Activated T-cell treated with anti-CD3 and anti-CD28 coated beads, Interleukin-2, amount 50 U/mL, for 24 hours (primary cell): ENCODE results near the gene CRNN.

Experiments
- DNase-seq: peaks from one replicate; pipeline ENCODE4 v3.0.0-alpha.2; 2020
- H3K27ac Mint-ChIP-seq: 2 replicates; pipeline ENCODE4 v1.8.0; 2020; ENCODE audit warnings: mild to moderate bottlenecking, mixed read lengths
- H3K27me3 Mint-ChIP-seq: 2 replicates; pipeline ENCODE4 v1.8.0; 2020; ENCODE audit warnings: mixed read lengths
- H3K36me3 Mint-ChIP-seq: 2 replicates; pipeline ENCODE4 v1.8.0; 2020; ENCODE audit warnings: low read depth, mixed read lengths
- H3K4me1 Mint-ChIP-seq: 2 replicates; pipeline ENCODE4 v1.8.0; 2020; ENCODE audit warnings: low read depth, mixed read lengths
- H3K4me3 Mint-ChIP-seq: 2 replicates; pipeline ENCODE4 v1.8.0; 2020; ENCODE audit warnings: mild to moderate bottlenecking, moderate library complexity, mixed read lengths
- H3K9me3 Mint-ChIP-seq: 2 replicates; pipeline ENCODE4 v1.8.0; 2020; ENCODE audit warnings: mixed read lengths

CRNN gene

DNA sequence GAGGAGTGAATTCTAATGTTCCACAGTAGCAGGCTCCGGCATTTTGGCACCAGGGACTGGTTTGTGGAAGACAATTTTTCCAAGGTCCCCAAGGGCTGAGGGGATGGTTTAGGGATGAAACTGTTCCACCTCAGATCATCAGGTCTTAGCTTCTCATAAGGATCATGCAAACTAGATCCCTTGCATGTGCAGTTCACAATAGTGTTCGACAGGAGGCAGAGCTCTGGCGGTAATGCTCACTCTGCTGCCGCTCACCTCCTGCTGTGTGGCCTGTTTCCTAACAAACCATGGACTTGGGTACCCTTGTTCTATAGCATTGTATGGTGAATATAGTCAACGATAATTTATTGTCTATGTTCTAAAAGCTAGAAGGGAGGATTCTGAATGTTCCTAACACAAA, 16.6 kb downstream of the CRNN start:
- H3K27me3 Mint-ChIP-seq = peaks cover 22% of the 10 kb centered on the region
- no peak overlapping the region for H3K27ac Mint-ChIP-seq
- no peaks in the 10 kb centered on the region for H3K36me3 Mint-ChIP-seq
- H3K4me1 Mint-ChIP-seq = peaks cover 25% of the 10 kb centered on the region
- no peak overlapping the region for H3K4me3 Mint-ChIP-seq
- H3K9me3 Mint-ChIP-seq = no peaks in the 10 kb centered on the region
- no peak for DNase-seq

DNA sequence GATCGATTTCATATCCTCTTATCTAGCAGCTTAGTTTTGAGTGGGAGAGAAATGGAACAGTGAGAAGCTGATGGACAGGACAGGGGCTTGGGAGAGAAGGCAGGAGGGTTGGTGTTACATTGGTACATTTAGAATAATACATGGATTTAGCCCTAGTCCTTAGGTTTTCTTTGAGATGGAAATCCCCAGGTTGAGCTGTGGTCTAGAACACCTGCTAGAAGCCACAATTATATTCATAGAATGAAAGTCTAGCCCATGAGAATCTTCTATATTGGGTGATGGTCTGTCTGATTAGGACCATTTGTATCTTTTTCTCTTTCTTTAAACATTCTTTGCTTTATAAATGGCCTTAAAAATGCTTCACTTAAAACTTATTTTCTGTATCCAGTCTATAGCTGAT, 19.9 kb downstream of the CRNN start:
- Mint-ChIP-seq H3K4me3 (no peak overlapping the region), H3K9me3 (no peaks in the 10 kb centered on the region), H3K27me3 (peaks cover 38% of the 10 kb centered on the region), H3K27ac (no peak overlapping the region), H3K36me3 (no peaks in the 10 kb centered on the region), H3K4me1 (peaks cover 29% of the 10 kb centered on the region)
- DNase-seq = no peak

DNA sequence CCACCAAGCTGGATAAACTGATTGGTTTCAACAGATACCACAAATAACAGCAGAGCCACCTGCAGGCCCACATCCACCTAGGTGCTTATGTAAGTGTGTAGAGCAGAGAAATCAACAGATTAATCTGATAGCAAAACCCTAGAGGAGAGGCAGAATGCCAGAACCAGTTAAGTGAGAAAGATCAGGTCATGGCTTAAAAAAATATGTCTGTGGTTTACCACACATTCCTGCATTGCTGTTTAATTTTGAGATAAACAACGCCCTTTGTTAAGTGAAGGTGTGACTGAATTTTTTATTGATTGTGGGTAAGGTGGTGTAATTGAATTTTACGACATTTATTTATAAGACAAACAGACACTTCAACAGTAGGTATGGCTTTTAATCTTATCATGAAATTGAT, 21.2 kb downstream of the CRNN start:
- Mint-ChIP-seq H3K27me3 (peaks cover 48% of the 10 kb centered on the region), H3K27ac (no peak overlapping the region), H3K4me3 (no peak overlapping the region)

DNA sequence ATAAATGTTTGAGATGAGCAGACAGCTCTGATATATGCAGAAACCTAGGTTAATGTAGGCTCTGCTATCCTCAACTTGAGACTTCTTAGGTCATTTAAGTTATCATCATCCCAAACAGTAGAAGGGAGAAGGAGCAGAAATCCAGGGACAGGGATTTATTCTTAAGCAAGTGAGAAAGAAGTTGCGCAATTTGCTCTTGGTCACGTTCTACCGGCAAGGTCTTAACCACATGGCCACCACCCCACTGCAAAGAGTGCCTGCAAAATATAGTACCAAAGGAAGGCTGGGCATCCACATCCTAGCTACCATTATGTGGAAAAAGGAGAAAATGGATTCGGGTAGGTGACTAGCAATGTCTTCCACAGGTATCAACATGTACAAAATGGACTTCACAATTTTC, 25.2 kb downstream of the CRNN start:
- peaks cover 15% of the 10 kb centered on the region for H3K4me1 Mint-ChIP-seq
- no peaks in the 10 kb centered on the region for H3K36me3 Mint-ChIP-seq
- no peaks in the 10 kb centered on the region for H3K9me3 Mint-ChIP-seq
- H3K27me3 Mint-ChIP-seq = peaks cover 61% of the 10 kb centered on the region
- no peak overlapping the region for H3K27ac Mint-ChIP-seq
- H3K4me3 Mint-ChIP-seq = no peak overlapping the region
- DNase-seq = no peak

More for the DNA sequence above, 21.2 kb downstream of the CRNN start:
- Mint-ChIP-seq H3K4me1 (peaks cover 29% of the 10 kb centered on the region), H3K36me3 (no peaks in the 10 kb centered on the region), H3K9me3 (no peaks in the 10 kb centered on the region)
- DNase-seq = no peak

DNA sequence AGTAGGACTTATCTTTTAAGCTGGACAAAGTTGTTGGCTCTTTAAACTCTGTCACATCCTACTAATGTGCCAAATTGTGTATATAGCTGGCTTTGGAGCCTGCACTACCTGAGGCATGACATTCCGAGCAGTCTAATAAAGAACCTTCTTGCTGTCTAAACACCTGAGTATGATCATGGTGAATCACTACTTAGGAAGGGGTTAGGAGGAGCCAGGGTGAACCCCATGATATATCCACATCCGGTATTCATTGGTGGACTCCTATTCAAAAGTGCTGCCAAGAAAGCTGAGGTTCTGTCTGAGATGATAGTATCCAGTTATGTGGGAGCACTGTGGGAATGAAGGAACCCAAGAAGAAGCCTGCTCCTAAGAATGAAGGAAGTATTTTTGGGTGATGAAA, 27.1 kb downstream of the CRNN start:
- H3K9me3 Mint-ChIP-seq = no peaks in the 10 kb centered on the region
- no peaks in the 10 kb centered on the region for H3K4me1 Mint-ChIP-seq
- H3K27me3 Mint-ChIP-seq = peaks cover 54% of the 10 kb centered on the region
- DNase-seq = no peak
- H3K36me3 Mint-ChIP-seq = no peaks in the 10 kb centered on the region
- H3K4me3 Mint-ChIP-seq = no peak overlapping the region
- H3K27ac Mint-ChIP-seq = no peak overlapping the region

DNA sequence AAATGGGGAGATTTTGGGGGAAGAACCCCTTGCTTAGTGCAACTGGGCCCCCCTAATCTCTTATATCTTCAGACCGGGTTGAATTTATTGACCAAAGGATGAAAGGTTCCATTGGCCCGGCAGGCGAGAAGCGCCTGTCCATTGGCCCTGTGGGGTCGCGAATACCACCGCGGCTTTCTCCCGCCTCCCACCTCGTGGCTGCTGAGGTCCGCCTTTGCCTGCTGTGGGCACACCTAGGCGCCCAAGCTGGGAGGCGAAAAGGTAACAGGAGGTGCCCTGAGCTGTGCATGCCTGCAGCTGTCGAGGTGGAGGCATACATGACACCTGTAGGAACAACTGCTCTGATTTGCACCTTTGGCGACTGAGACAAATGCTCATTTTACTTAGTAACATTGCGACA, 33.1 kb downstream of the CRNN start:
- no peaks in the 10 kb centered on the region for H3K36me3 Mint-ChIP-seq
- DNase-seq = no peak
- no peaks in the 10 kb centered on the region for H3K4me1 Mint-ChIP-seq
- H3K27me3 Mint-ChIP-seq = peaks cover 25% of the 10 kb centered on the region
- no peak overlapping the region for H3K27ac Mint-ChIP-seq
- no peak overlapping the region for H3K4me3 Mint-ChIP-seq
- H3K9me3 Mint-ChIP-seq = no peaks in the 10 kb centered on the region

DNA sequence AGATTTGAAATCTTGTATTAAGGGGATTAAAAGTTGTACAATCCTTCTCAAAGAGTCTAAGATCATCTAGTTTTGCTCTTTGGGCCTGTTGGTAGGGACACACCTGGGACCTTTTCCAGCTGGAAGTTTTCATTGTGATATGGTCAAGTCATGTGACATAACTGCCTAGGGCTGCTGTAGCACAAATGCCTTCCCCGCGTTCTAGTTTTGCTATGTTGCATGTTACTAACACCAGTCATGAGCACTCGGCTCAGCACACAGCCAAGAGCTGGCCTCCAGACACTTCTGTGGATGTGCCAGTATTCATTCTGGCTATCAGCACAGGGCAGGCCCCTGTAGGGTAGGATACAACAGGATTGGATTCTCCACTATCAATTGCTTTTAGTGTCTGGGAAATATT, 39.6 kb downstream of the CRNN start:
- Mint-ChIP-seq H3K27ac (no peak overlapping the region), H3K36me3 (no peaks in the 10 kb centered on the region), H3K4me3 (no peak overlapping the region), H3K27me3 (peaks cover 6% of the 10 kb centered on the region), H3K4me1 (no peaks in the 10 kb centered on the region), H3K9me3 (peaks cover 2% of the 10 kb centered on the region)
- no peak for DNase-seq

DNA sequence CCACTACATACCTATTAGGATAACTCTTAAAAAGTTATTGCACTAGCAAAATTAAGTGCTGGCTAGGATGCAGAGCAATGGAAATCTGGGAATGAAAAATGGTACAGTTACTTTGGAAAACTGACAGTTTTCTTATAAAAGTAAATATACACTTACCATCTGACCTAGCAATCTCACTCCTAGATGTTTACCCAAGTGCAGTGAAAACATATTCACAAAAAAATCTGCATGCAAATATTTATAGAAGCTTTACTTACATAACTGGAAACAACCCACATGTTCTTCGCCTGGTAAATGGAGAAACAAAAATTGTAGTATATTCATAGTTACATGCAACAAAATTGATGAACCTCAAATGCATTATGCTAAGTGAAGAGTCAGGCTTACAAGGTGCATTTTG, 41.4 kb downstream of the CRNN start:
- Mint-ChIP-seq H3K27me3 (peaks cover 13% of the 10 kb centered on the region), H3K4me3 (no peak overlapping the region), H3K36me3 (no peaks in the 10 kb centered on the region), H3K9me3 (peaks cover 12% of the 10 kb centered on the region), H3K27ac (no peak overlapping the region), H3K4me1 (no peaks in the 10 kb centered on the region)
- no peak for DNase-seq

DNA sequence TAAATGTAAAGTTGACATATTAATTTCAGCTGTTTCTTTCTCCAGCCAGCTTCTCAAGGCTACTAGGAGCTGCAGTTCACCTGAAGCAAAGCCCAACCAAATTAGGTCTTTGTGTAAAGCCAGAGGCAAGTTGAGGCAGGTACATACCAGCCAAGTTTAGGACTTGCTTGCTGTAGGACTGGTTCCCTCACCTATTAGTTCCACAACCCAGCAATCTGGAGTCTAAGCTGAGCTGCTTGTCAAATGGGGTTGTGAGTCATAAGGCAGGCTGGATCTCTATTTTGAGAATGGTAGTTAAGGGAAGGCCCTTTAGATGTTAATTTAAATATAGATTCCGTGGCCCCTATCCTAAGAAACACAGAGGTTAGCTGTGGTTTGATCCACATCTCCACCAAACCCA, 46.6 kb downstream of the CRNN start:
- no peaks in the 10 kb centered on the region for H3K4me1 Mint-ChIP-seq
- no peaks in the 10 kb centered on the region for H3K36me3 Mint-ChIP-seq
- no peak for DNase-seq
- H3K9me3 Mint-ChIP-seq = peaks cover 12% of the 10 kb centered on the region
- no peak overlapping the region for H3K4me3 Mint-ChIP-seq
- H3K27me3 Mint-ChIP-seq = peaks cover 31% of the 10 kb centered on the region
- H3K27ac Mint-ChIP-seq = no peak overlapping the region

DNA sequence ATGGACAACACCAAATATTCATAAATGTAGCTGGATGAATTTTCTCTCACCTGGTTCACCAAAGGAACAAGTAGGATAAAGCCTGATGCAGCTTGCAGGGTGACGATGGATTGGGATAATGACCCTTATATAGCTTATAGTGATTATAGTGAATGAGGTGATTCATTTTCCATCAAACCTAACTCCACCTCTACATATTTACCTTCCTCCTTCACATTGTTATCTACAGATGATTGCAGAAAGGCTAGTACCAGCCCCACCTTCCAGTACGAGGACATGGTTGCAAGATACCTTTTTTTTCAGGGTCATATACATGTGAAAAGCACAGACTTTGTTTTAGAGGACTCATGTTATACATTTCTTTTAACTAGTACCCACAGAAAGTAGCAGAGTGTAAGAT, 54.2 kb downstream of the CRNN start, which contains the start of gene FLG2:
TSS of gene FLG2 (minus strand) at position 101 of the 400 bp plus-strand sequence. CDS start 1,122 bp downstream, outside the sequence.
- DNase-seq = no peak
- no peaks in the 10 kb centered on the region for H3K4me1 Mint-ChIP-seq
- no peaks in the 10 kb centered on the region for H3K27me3 Mint-ChIP-seq
- no peaks in the 10 kb centered on the region for H3K36me3 Mint-ChIP-seq
- no peak within 1 kb of the TSS for H3K4me3 Mint-ChIP-seq
- no peaks in the 10 kb centered on the region for H3K9me3 Mint-ChIP-seq
- no peak within 1 kb of the TSS for H3K27ac Mint-ChIP-seq
